GM08714 (cell line): ENCODE data around the gene NKX6-2.
"Not testable (repeated sequence)": the region's sequence is repeated elsewhere in the genome, so short reads cannot be mapped to it uniquely, and the experiment has no call there.

Source experiments
- H3K4me3 ChIP-seq: fragments of 200-500 bp; sonication (Bioruptor generic); 2 replicates; pipeline ENCODE4 v1.5.1; 2014; ENCODE audit warnings: mild to moderate bottlenecking, low read length, inconsistent platforms
- ZNF274 ChIP-seq: IDR thresholded peaks from 2 replicates; pipeline ENCODE4 v1.6.1; 2012; ENCODE audit warnings: mild to moderate bottlenecking, low read depth, low read length

The NKX6-2 gene

GRCh38 chr10:132793871-132794849 is 8.2 kb upstream of the NKX6-2 start:
- H3K4me3 ChIP-seq: no peak overlapping the region
- TF ChIP-seq ZNF274: no peak

- no peak for TF ChIP-seq ZNF274
Observed at GRCh38 chr10:132793213-132793612, 7.3 kb upstream of the NKX6-2 start.

GRCh38 chr10:132792796-132793195 is 6.8 kb upstream of the NKX6-2 start:
- H3K4me3 ChIP-seq: no peak overlapping the region
- TF ChIP-seq ZNF274: no peak

More at GRCh38 chr10:132793213-132793612, 7.3 kb upstream of the NKX6-2 start:
- H3K4me3 ChIP-seq: no peak overlapping the region

GRCh38 chr10:132792099-132792498 is 6.2 kb upstream of the NKX6-2 start:
- H3K4me3 ChIP-seq: not testable (repeated sequence)

- TF ChIP-seq ZNF274: no peak
- H3K4me3 ChIP-seq: no peak overlapping the region
Observed at GRCh38 chr10:132790934-132791829, 5.2 kb upstream of the NKX6-2 start.

- H3K4me3 ChIP-seq: no peak overlapping the region
- no peak for TF ChIP-seq ZNF274
Observed at GRCh38 chr10:132790470-132790869, 4.5 kb upstream of the NKX6-2 start.

GRCh38 chr10:132789659-132790148 is 3.8 kb upstream of the NKX6-2 start:
- no peak overlapping the region for H3K4me3 ChIP-seq
- no peak for TF ChIP-seq ZNF274

GRCh38 chr10:132788831-132789219 is 2.9 kb upstream of the NKX6-2 start:
- H3K4me3 ChIP-seq: no peak overlapping the region
- no peak for TF ChIP-seq ZNF274

GRCh38 chr10:132788180-132788830 is 2.4 kb upstream of the NKX6-2 start:
- no peak overlapping the region for H3K4me3 ChIP-seq
- no peak for TF ChIP-seq ZNF274

GRCh38 chr10:132787495-132788179 is 1.7 kb upstream of the NKX6-2 start:
- no peak for TF ChIP-seq ZNF274
- H3K4me3 ChIP-seq: no peak overlapping the region

- no peak overlapping the region for H3K4me3 ChIP-seq
- no peak for TF ChIP-seq ZNF274
Observed at GRCh38 chr10:132786884-132787494, 1.0 kb upstream of the NKX6-2 start.

GRCh38 chr10:132786476-132786883 is 533 bp upstream of the NKX6-2 start:
- TF ChIP-seq ZNF274: no peak
- no peak overlapping the region for H3K4me3 ChIP-seq
